DMS53 (cell line): ENCODE data around the gene MICB.
"Not testable (repeated sequence)": the region's sequence is repeated elsewhere in the genome, so short reads cannot be mapped to it uniquely, and the experiment has no call there.

ENCODE experiments used
- DNase-seq: peaks from one replicate; lab custom pipeline; 2025; lab: John Stamatoyannopoulos, UW

MICB gene

GRCh38 chr6:31509036-31509435, 11.1 kb downstream of the MICB start:
- not testable (repeated sequence) for DNase-seq

GRCh38 chr6:31510007-31510406, 12.1 kb downstream of the MICB start:
- DNase-seq: no peak

- DNase-seq: no peak
These were observed 15.7 kb downstream of the MICB start for GRCh38 chr6:31513456-31514165.

GRCh38 chr6:31521835-31522234, 23.9 kb downstream of the MICB start:
- DNase-seq: no peak

GRCh38 chr6:31525553-31525931, 27.6 kb downstream of the MICB start:
- DNase-seq: no peak

GRCh38 chr6:31525932-31526591, 28.1 kb downstream of the MICB start:
- no peak for DNase-seq

GRCh38 chr6:31528307-31528777, 30.4 kb downstream of the MICB start:
- peak; percentile 46 for DNase-seq

GRCh38 chr6:31528821-31529328, 30.9 kb downstream of the MICB start, which contains the start of gene MCCD1:
MCCD1 (plus strand) TSS chr6:31528962; CDS start chr6:31529015, 53 bp downstream.
- no peak for DNase-seq

- peak; percentile 37 for DNase-seq
These were observed 31.6 kb downstream of the MICB start for GRCh38 chr6:31529329-31530150.

- DNase-seq: peak; percentile 25
These were observed 32.7 kb downstream of the MICB start for GRCh38 chr6:31530659-31531058.

GRCh38 chr6:31531162-31531561, 33.2 kb downstream of the MICB start:
- no peak for DNase-seq

- no peak for DNase-seq
These were observed 34.1 kb downstream of the MICB start for GRCh38 chr6:31531771-31532643.

- peak; percentile 22 for DNase-seq
These were observed 34.9 kb downstream of the MICB start for GRCh38 chr6:31532644-31533454.

GRCh38 chr6:31533455-31533841, 35.5 kb downstream of the MICB start:
- no peak for DNase-seq

GRCh38 chr6:31534011-31534410, 36.1 kb downstream of the MICB start:
- no peak for DNase-seq

- no peak for DNase-seq
These were observed 36.6 kb downstream of the MICB start for GRCh38 chr6:31534521-31535040.

- no peak for DNase-seq
These were observed 37.8 kb downstream of the MICB start for GRCh38 chr6:31535538-31536324.

- no peak for DNase-seq
These were observed 41.0 kb downstream of the MICB start for GRCh38 chr6:31538805-31539400.

GRCh38 chr6:31540640-31541039, 42.7 kb downstream of the MICB start:
- DNase-seq: no peak
